OCI-LY7 (cell line): ENCODE measurements around the gene RBM26.

ENCODE experiments used
- EZH2phosphoT487 ChIP-seq: fragments of 200-600 bp; sonication (generic); IDR thresholded peaks from 2 replicates; pipeline ENCODE4 v1.6.1; 2018; ENCODE audit warnings: low read depth, borderline replicate concordance, mild to moderate bottlenecking, mixed run types, antibody characterized with exemption, low read length, moderate library complexity, mixed read lengths
- TF ChIP-seq, protein P1 (sequence below): fragments of 200-600 bp; sonication (generic); conservative IDR thresholded peaks from 2 replicates; pipeline ENCODE4 v1.5.1; 2014; ENCODE audit warnings: mild to moderate bottlenecking, antibody characterized with exemption, low read length, moderate library complexity, mixed read lengths

DNA sequence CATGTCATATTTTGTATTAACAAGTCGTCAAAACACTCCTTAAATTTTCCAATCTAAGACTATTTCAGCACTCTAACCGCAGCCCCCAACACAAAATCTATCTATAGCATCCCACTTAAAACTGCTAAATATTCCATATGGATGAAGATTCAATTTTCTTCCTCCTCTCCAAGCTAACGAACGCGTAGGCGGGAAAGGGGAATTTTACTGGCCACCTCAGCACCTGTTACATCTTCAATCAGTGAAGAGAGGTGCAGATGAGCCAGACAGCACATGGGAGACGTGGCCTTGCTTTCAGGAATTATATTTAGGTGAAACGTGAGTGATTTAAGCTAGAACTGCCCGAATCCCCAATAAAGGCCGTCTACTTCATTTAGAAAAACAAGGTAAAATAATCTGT lies 1.1 kb downstream of the RBM26 start:
- TF ChIP-seq, protein P1, sequence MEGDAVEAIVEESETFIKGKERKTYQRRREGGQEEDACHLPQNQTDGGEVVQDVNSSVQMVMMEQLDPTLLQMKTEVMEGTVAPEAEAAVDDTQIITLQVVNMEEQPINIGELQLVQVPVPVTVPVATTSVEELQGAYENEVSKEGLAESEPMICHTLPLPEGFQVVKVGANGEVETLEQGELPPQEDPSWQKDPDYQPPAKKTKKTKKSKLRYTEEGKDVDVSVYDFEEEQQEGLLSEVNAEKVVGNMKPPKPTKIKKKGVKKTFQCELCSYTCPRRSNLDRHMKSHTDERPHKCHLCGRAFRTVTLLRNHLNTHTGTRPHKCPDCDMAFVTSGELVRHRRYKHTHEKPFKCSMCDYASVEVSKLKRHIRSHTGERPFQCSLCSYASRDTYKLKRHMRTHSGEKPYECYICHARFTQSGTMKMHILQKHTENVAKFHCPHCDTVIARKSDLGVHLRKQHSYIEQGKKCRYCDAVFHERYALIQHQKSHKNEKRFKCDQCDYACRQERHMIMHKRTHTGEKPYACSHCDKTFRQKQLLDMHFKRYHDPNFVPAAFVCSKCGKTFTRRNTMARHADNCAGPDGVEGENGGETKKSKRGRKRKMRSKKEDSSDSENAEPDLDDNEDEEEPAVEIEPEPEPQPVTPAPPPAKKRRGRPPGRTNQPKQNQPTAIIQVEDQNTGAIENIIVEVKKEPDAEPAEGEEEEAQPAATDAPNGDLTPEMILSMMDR: no peak
- TF ChIP-seq EZH2phosphoT487: no peak
